ENCODE data around the gene JAM3. TPM values are rescaled to one million over a fixed set of nuclear protein-coding genes. Genes with fewer than 3 reads are reported as not detected.

The JAM3 gene
- total and polyA plus RNA-seq, 2 of the 13 experiments (the other 11 are each of a cell fraction or from before 2014, with no cell fraction given) = 0.98 to 2.8 TPM

GRCh38 chr11:134153147-134153905 lies 84.5 kb downstream of the JAM3 start:
- Histone ChIP-seq H3K4me1 (ENCODE audit: insufficient read depth, low read length) (no peaks in the 10 kb centered on the region), H3K4me2 (ENCODE audit: low read depth, low read length) (no peak overlapping the region), H3K79me2 (ENCODE audit: insufficient read depth, low read length) (no peaks in the 10 kb centered on the region), H3K27me3 (ENCODE audit: control insufficient read depth in 1 of 2, insufficient read depth in 2 of 2, low read length in 2 of 2) (no peaks in the 10 kb centered on the region), H3K9ac (ENCODE audit: insufficient read depth, low read depth, low read length) (no peak overlapping the region), H2AFZ (ENCODE audit: low read length) (no peak overlapping the region), H3K4me3 (replicated peaks in 1 of 3; ENCODE audit: insufficient read depth in 1 of 3, low read depth in 2 of 3, low read length in 3 of 3) (no peak overlapping the region), H3K27ac (ENCODE audit: extremely low read length, insufficient read depth, low read length) (no peak overlapping the region), H3K9me3 (ENCODE audit: low read length) (no peaks in the 10 kb centered on the region), H3K36me3 (replicated peaks in 1 of 2; ENCODE audit: control insufficient read depth in 1 of 2, insufficient read depth in 2 of 2, low read length in 2 of 2) (peaks cover 21 to 46% of the 10 kb centered on the region in 2 experiments; a peak in 4 of 5 replicates), H4K20me1 (ENCODE audit: insufficient read depth, low read length) (no peaks in the 10 kb centered on the region)
- POLR2A ChIA-PET = no interaction called here
- no peak for FAIRE-seq
- in situ Hi-C loops (cut with HindIII; ENCODE audit: extremely low pct_ligation_motif_present, low pct_unique_long_range_greater_than_20kb) = no loop called here
- BruUV-seq (replicated peaks) = no TSS peak
- TF ChIP-seq KLF12 (CRISPR knock-in tag; IDR thresholded peaks at IDR 0.05; ENCODE audit: borderline replicate concordance) = no peak
- TF ChIP-seq ZNF225 (CRISPR knock-in tag; IDR thresholded peaks at IDR 0.05) = no peak
- no peak for TF ChIP-seq RBAK (CRISPR knock-in tag; IDR thresholded peaks at IDR 0.05)
- TF ChIP-seq ZFP91 (CRISPR knock-in tag; IDR thresholded peaks at IDR 0.05; ENCODE audit: borderline replicate concordance) = no peak
- no peak for TF ChIP-seq ZNF468 (CRISPR knock-in tag; IDR thresholded peaks at IDR 0.05)
- no peak; the same call in 2 of the 3 replicates for ATAC-seq
- WGBS (ENCODE audit: low lambda C conversion rate) = 97% methylated on average over 26 of the region's 30 CpGs
- CTCF ChIA-PET (ENCODE audit: low intra/inter-chr PET ratio, low total read pairs) = no interaction called here
- intact Hi-C loops (cut with micrococcal nuclease; ENCODE audit: unreplicated experiment) = no loop called here
- no peak for DNase-seq (ENCODE audit: low spot score)

- Histone ChIP-seq H3K4me3 (replicated peaks in 1 of 3; ENCODE audit: insufficient read depth in 1 of 3, low read depth in 2 of 3, low read length in 3 of 3) (no peak overlapping the region), H3K4me1 (ENCODE audit: insufficient read depth, low read length) (no peaks in the 10 kb centered on the region), H3K9ac (ENCODE audit: insufficient read depth, low read depth, low read length) (no peak overlapping the region), H2AFZ (ENCODE audit: low read length) (no peak overlapping the region), H3K27ac (ENCODE audit: extremely low read length, insufficient read depth, low read length) (no peak overlapping the region), H3K4me2 (ENCODE audit: low read depth, low read length) (no peak overlapping the region), H3K27me3 (ENCODE audit: control insufficient read depth in 1 of 2, insufficient read depth in 2 of 2, low read length in 2 of 2) (no peaks in the 10 kb centered on the region), H3K79me2 (ENCODE audit: insufficient read depth, low read length) (no peaks in the 10 kb centered on the region), H3K9me3 (ENCODE audit: low read length) (no peaks in the 10 kb centered on the region), H3K36me3 (replicated peaks in 1 of 2; ENCODE audit: control insufficient read depth in 1 of 2, insufficient read depth in 2 of 2, low read length in 2 of 2) (peaks cover 21 to 52% of the 10 kb centered on the region in 2 experiments; a peak in 4 of 5 replicates), H4K20me1 (ENCODE audit: insufficient read depth, low read length) (no peaks in the 10 kb centered on the region)
- no TSS peak for BruUV-seq (replicated peaks)
- WGBS (ENCODE audit: low lambda C conversion rate) = 94% methylated on average over 9 of the region's 11 CpGs
- intact Hi-C loops (cut with micrococcal nuclease; ENCODE audit: unreplicated experiment) (no loop called here), in situ Hi-C loops (cut with HindIII; ENCODE audit: extremely low pct_ligation_motif_present, low pct_unique_long_range_greater_than_20kb) (no loop called here)
- ATAC-seq (no peak), FAIRE-seq (no peak), DNase-seq (ENCODE audit: low spot score) (no peak)
- POLR2A ChIA-PET = no interaction called here
- CTCF ChIA-PET (ENCODE audit: low intra/inter-chr PET ratio, low total read pairs) = no interaction called here
- no peak for TF ChIP-seq MLXIP (CRISPR knock-in tag; IDR thresholded peaks at IDR 0.05; ENCODE audit: borderline replicate concordance)
- no peak for TF ChIP-seq ATM (IDR thresholded peaks at IDR 0.05; ENCODE audit: borderline replicate concordance)
- no peak for TF ChIP-seq PBX3 (CRISPR knock-in tag; IDR thresholded peaks at IDR 0.05; ENCODE audit: borderline replicate concordance)
- no peak for TF ChIP-seq ZNF678 (CRISPR knock-in tag; IDR thresholded peaks at IDR 0.05)
- no peak for TF ChIP-seq CENPX (CRISPR knock-in tag; IDR thresholded peaks at IDR 0.05)
- no peak for TF ChIP-seq U2AF2 (IDR thresholded peaks at IDR 0.05; ENCODE audit: low read depth, low read length)
- no peak for TF ChIP-seq MTF1 (CRISPR knock-in tag; IDR thresholded peaks at IDR 0.05)
- no peak for TF ChIP-seq NR1H2 (CRISPR knock-in tag; IDR thresholded peaks at IDR 0.05; ENCODE audit: borderline replicate concordance, low read depth)
Observed at GRCh38 chr11:134154441-134154840, 85.6 kb downstream of the JAM3 start.
